CD8-positive, alpha-beta memory T cell (primary cell): ENCODE data around the gene GRID1. TPM values are rescaled to one million over a fixed set of nuclear protein-coding genes. Genes with fewer than 3 reads are reported as not detected.

Experiments used
- CTCF ChIA-PET: fragments of 350-600 bp; sonication (Branson Sonifier 250); formaldehyde crosslinking; loops from one replicate; lab custom pipeline; 2021; ENCODE audit warnings: antibody characterized with exemption; lab: Charles Lee
- POLR2A ChIA-PET: fragments of 350-600 bp; sonication (Branson Sonifier 250); formaldehyde crosslinking; loops from one replicate; lab custom pipeline; 2021; ENCODE audit warnings: antibody characterized with exemption; lab: Charles Lee
- DNase-seq, 5 donors: peaks; one replicate each; pipeline versions ENCODE4 v3.0.0 to v3.0.0-alpha.2; 2020 to 2022; ENCODE audit warnings: mixed read lengths in 1 of 5
- H3K27ac ChIP-seq: one replicate; pipeline ENCODE4 v1.7.0; 2013; ENCODE audit warnings: low read depth, mild to moderate bottlenecking, low read length, moderate library complexity
- H3K27me3 ChIP-seq: 2 replicates; pipeline ENCODE4 v1.7.0; 2013; ENCODE audit warnings: low read length, mild to moderate bottlenecking; ENCODE audit not compliant: insufficient read depth, poor library complexity, severe bottlenecking
- H3K36me3 ChIP-seq: 2 replicates; pipeline ENCODE4 v1.7.0; 2013; ENCODE audit warnings: mild to moderate bottlenecking, low read length, moderate library complexity; ENCODE audit not compliant: insufficient read depth
- H3K4me1 ChIP-seq: 2 replicates; pipeline ENCODE4 v1.7.0; 2013; ENCODE audit warnings: mild to moderate bottlenecking, low read length, moderate library complexity; ENCODE audit not compliant: insufficient read depth
- H3K4me3 ChIP-seq: 2 replicates; pipeline ENCODE4 v1.7.0; 2013; ENCODE audit warnings: mild to moderate bottlenecking, low read length
- H3K9me3 ChIP-seq: 2 replicates; pipeline ENCODE4 v1.7.0; 2013; ENCODE audit warnings: mild to moderate bottlenecking, low read length
- H3K27ac Mint-ChIP-seq, 8 donors: one replicate each; pipeline ENCODE4 v1.8.0; 2020 to 2021; ENCODE audit warnings: mixed read lengths in 8 of 8, mild to moderate bottlenecking in 6 of 8, inconsistent platforms in 3 of 8, moderate library complexity in 3 of 8
- H3K27me3 Mint-ChIP-seq, 2 donors: one replicate each; pipeline ENCODE4 v1.8.0; 2020 to 2021; ENCODE audit warnings: mixed read lengths in 2 of 2, mild to moderate bottlenecking in 1 of 2, moderate library complexity in 1 of 2
- H3K36me3 Mint-ChIP-seq, 3 donors: one replicate each; pipeline ENCODE4 v1.8.0; 2020 to 2021; ENCODE audit warnings: mixed read lengths in 3 of 3, inconsistent platforms in 1 of 3, mild to moderate bottlenecking in 1 of 3
- H3K4me1 Mint-ChIP-seq, 3 donors: one replicate each; pipeline ENCODE4 v1.8.0; 2020 to 2021; ENCODE audit warnings: mixed read lengths in 3 of 3, inconsistent platforms in 1 of 3, mild to moderate bottlenecking in 1 of 3
- H3K4me3 Mint-ChIP-seq, 7 donors: one replicate each; pipeline ENCODE4 v1.8.0; 2020 to 2021; ENCODE audit warnings: mixed read lengths in 7 of 7, mild to moderate bottlenecking in 6 of 7, moderate library complexity in 4 of 7, inconsistent platforms in 2 of 7
- H3K9me3 Mint-ChIP-seq, 5 donors: one replicate each; pipeline ENCODE4 v1.8.0; 2020 to 2022; ENCODE audit warnings: mixed read lengths in 5 of 5, mild to moderate bottlenecking in 3 of 5, moderate library complexity in 2 of 5, inconsistent platforms in 1 of 5
- polyA plus RNA-seq: library from polyadenylated mRNA; unstranded; fragments of 300-500 nt; fragmentation: Illumina TruSeq; gene quantifications from one replicate; pipeline ENCODE4 v1.2.3, GENCODE V29; 2021
- total RNA-seq, 2 experiments: library from RNA; stranded (reverse); gene quantifications; one replicate each; pipeline ENCODE4 v1.2.3, GENCODE V29; 2021

GRID1 gene
- total and polyA plus RNA-seq, 3 experiments from 2014 or later: not detected

- H3K27ac Mint-ChIP-seq: peak overlapping the region in 7 of 8 donors; percentile 75 to 96 (median 85)
- ChIA-PET POLR2A (interaction anchor here (0.5 to 4.2 kb wide), 3 partner anchors 10 to 138 kb away, joined by 3 to 50 read pairs (median 4); partner anchors contain the start of gene WAPL), CTCF (interaction anchor here (1.0 to 4.2 kb wide), 3 partner anchors 11 to 175 kb away, joined by 3 to 55 read pairs (median 3); no protein-coding TSS in a partner anchor)
- Histone ChIP-seq H3K9me3 (no peaks in the 10 kb centered on the region), H3K27ac (no peak overlapping the region), H3K4me3 (peak overlapping the region; percentile 2), H3K4me1 (peaks cover 42% of the 10 kb centered on the region), H3K36me3 (no peaks in the 10 kb centered on the region), H3K27me3 (no peaks in the 10 kb centered on the region)
- H3K27me3 Mint-ChIP-seq: no peaks in the 10 kb centered on the region
- no peak for DNase-seq
- no peaks in the 10 kb centered on the region for H3K36me3 Mint-ChIP-seq
- peak overlapping the region in 4 of 7 donors; percentile 15 to 85 (median 81) for H3K4me3 Mint-ChIP-seq
- H3K9me3 Mint-ChIP-seq: no peaks in the 10 kb centered on the region
- peaks cover 38 to 41% (median 40%) of the 10 kb centered on the region in 3 donors for H3K4me1 Mint-ChIP-seq
Observed at GRCh38 chr10:86410542-86411124, 44.0 kb upstream of the GRID1 start.

GRCh38 chr10:86409183-86409582 is 42.6 kb upstream of the GRID1 start:
- H3K27ac Mint-ChIP-seq: peak overlapping the region in 2 of 8 donors; percentile 10 to 78
- H3K4me1 Mint-ChIP-seq: peaks cover 33 to 35% (median 35%) of the 10 kb centered on the region in 3 donors
- no peaks in the 10 kb centered on the region for H3K27me3 Mint-ChIP-seq
- Histone ChIP-seq H3K27me3 (no peaks in the 10 kb centered on the region), H3K4me3 (no peak overlapping the region), H3K27ac (no peak overlapping the region), H3K9me3 (no peaks in the 10 kb centered on the region), H3K36me3 (no peaks in the 10 kb centered on the region), H3K4me1 (peaks cover 41% of the 10 kb centered on the region)
- ChIA-PET POLR2A (no interaction called here), CTCF (interaction anchor here (2.5 kb wide), 1 partner anchor 9 kb away, joined by 12 read pairs; no protein-coding TSS in a partner anchor)
- H3K36me3 Mint-ChIP-seq: no peaks in the 10 kb centered on the region
- H3K9me3 Mint-ChIP-seq: no peaks in the 10 kb centered on the region
- DNase-seq: no peak
- no peak overlapping the region for H3K4me3 Mint-ChIP-seq

- Mint-ChIP-seq H3K4me3 (peak overlapping the region in 3 of 7 donors; percentile 25 to 93 (median 42)), H3K4me1 (peaks cover 12 to 15% (median 15%) of the 10 kb centered on the region in 3 donors), H3K27ac (peak overlapping the region in 1 of 8 donors; percentile 71), H3K27me3 (peaks cover 0 to 3% of the 10 kb centered on the region in 2 donors), H3K9me3 (no peaks in the 10 kb centered on the region), H3K36me3 (peaks cover 0 to 4% (median 0%) of the 10 kb centered on the region in 3 donors)
- ChIA-PET CTCF (interaction anchor here (5.6 kb wide), 1 partner anchor 182 kb away, joined by 99 read pairs; no protein-coding TSS in a partner anchor), POLR2A (interaction anchor here (0.7 kb wide), 1 partner anchor 35 kb away, joined by 5 read pairs; no protein-coding TSS in a partner anchor)
- Histone ChIP-seq H3K36me3 (no peaks in the 10 kb centered on the region), H3K4me3 (no peak overlapping the region), H3K27me3 (no peaks in the 10 kb centered on the region), H3K9me3 (no peaks in the 10 kb centered on the region), H3K4me1 (peaks cover 14% of the 10 kb centered on the region), H3K27ac (no peak overlapping the region)
- DNase-seq: no peak
Observed at GRCh38 chr10:86403183-86403797, 36.7 kb upstream of the GRID1 start.

GRCh38 chr10:86402283-86402941 is 35.8 kb upstream of the GRID1 start:
- H3K4me1 ChIP-seq: peaks cover 14% of the 10 kb centered on the region
- DNase-seq: no peak
- peaks cover 0 to 3% of the 10 kb centered on the region in 2 donors for H3K27me3 Mint-ChIP-seq
- no peaks in the 10 kb centered on the region for H3K36me3 ChIP-seq
- peaks cover 12 to 15% (median 15%) of the 10 kb centered on the region in 3 donors for H3K4me1 Mint-ChIP-seq
- H3K9me3 Mint-ChIP-seq: no peaks in the 10 kb centered on the region
- no peaks in the 10 kb centered on the region for H3K9me3 ChIP-seq
- CTCF ChIA-PET: interaction anchor here (0.6 to 5.6 kb wide), 2 partner anchors 183 to 537 kb away, joined by 3 to 99 read pairs; no protein-coding TSS in a partner anchor
- no peak overlapping the region for H3K27ac ChIP-seq
- peak overlapping the region; percentile 84 to 97 (median 91) for H3K4me3 Mint-ChIP-seq
- no peaks in the 10 kb centered on the region for H3K27me3 ChIP-seq
- peak overlapping the region in 4 of 8 donors; percentile 20 to 79 (median 51) for H3K27ac Mint-ChIP-seq
- peaks cover 0 to 4% (median 0%) of the 10 kb centered on the region in 3 donors for H3K36me3 Mint-ChIP-seq
- POLR2A ChIA-PET: interaction anchor here (0.5 kb wide), 1 partner anchor 119 kb away, joined by 3 read pairs; the partner anchor contains the start of gene WAPL
- no peak overlapping the region for H3K4me3 ChIP-seq

- no peaks in the 10 kb centered on the region for H3K27me3 ChIP-seq
- CTCF ChIA-PET: interaction anchor here (0.5 to 5.6 kb wide), 12 partner anchors 10 to 537 kb away, joined by 3 to 99 read pairs (median 7); no protein-coding TSS in a partner anchor
- no peak overlapping the region for H3K27ac ChIP-seq
- Mint-ChIP-seq H3K27me3 (peaks cover 0 to 3% of the 10 kb centered on the region in 2 donors), H3K4me3 (peak overlapping the region; percentile 84 to 97 (median 91)), H3K9me3 (no peaks in the 10 kb centered on the region), H3K36me3 (peaks cover 0 to 4% (median 0%) of the 10 kb centered on the region in 3 donors), H3K4me1 (peaks cover 12 to 15% (median 15%) of the 10 kb centered on the region in 3 donors), H3K27ac (peak overlapping the region in 5 of 8 donors; percentile 54 to 79 (median 70))
- no peaks in the 10 kb centered on the region for H3K36me3 ChIP-seq
- no peaks in the 10 kb centered on the region for H3K9me3 ChIP-seq
- POLR2A ChIA-PET: interaction anchor here (0.5 to 2.6 kb wide), 6 partner anchors 11 to 694 kb away, joined by 3 to 50 read pairs (median 3); partner anchors contain the start of genes SHLD2 and WAPL
- H3K4me1 ChIP-seq: peaks cover 14% of the 10 kb centered on the region
- DNase-seq: peak in 1 of 5 donors; percentile 34
- peak overlapping the region; percentile 84 for H3K4me3 ChIP-seq
Observed at GRCh38 chr10:86401588-86402282, 35.1 kb upstream of the GRID1 start.

- Mint-ChIP-seq H3K9me3 (no peaks in the 10 kb centered on the region), H3K4me3 (peak overlapping the region; percentile 84 to 97 (median 91)), H3K36me3 (peaks cover 0 to 4% (median 0%) of the 10 kb centered on the region in 3 donors), H3K27me3 (peaks cover 0 to 3% of the 10 kb centered on the region in 2 donors), H3K27ac (peak overlapping the region; percentile 63 to 95 (median 88)), H3K4me1 (peaks cover 12 to 15% (median 15%) of the 10 kb centered on the region in 3 donors)
- H3K36me3 ChIP-seq: no peaks in the 10 kb centered on the region
- POLR2A ChIA-PET: interaction anchor here (0.6 to 2.6 kb wide), 6 partner anchors 11 to 695 kb away, joined by 3 to 50 read pairs (median 4); partner anchors contain the start of genes SHLD2 and WAPL
- H3K9me3 ChIP-seq: no peaks in the 10 kb centered on the region
- peaks cover 14% of the 10 kb centered on the region for H3K4me1 ChIP-seq
- peak overlapping the region; percentile 84 for H3K4me3 ChIP-seq
- H3K27ac ChIP-seq: peak overlapping the region; percentile 38
- DNase-seq: peak; percentile 48 to 85 (median 67)
- H3K27me3 ChIP-seq: no peaks in the 10 kb centered on the region
- CTCF ChIA-PET: interaction anchor here (0.5 to 5.6 kb wide), 33 partner anchors 8 to 241 kb away, joined by 3 to 99 read pairs (median 5); partner anchors contain the start of gene WAPL
Observed at GRCh38 chr10:86400705-86401587, 34.4 kb upstream of the GRID1 start.
